HG03175 (cell line): ENCODE results near the gene KRTAP11-1.

Experiments
- ATAC-seq: cut with Tn5 transposase; IDR thresholded peaks from one replicate; pipeline ENCODE4 v1.9.1; 2021; ENCODE audit warnings: mild to moderate bottlenecking, moderate library complexity; ENCODE audit not compliant: unreplicated experiment

Gene KRTAP11-1, protein sequence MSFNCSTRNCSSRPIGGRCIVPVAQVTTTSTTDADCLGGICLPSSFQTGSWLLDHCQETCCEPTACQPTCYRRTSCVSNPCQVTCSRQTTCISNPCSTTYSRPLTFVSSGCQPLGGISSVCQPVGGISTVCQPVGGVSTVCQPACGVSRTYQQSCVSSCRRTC

DNA sequence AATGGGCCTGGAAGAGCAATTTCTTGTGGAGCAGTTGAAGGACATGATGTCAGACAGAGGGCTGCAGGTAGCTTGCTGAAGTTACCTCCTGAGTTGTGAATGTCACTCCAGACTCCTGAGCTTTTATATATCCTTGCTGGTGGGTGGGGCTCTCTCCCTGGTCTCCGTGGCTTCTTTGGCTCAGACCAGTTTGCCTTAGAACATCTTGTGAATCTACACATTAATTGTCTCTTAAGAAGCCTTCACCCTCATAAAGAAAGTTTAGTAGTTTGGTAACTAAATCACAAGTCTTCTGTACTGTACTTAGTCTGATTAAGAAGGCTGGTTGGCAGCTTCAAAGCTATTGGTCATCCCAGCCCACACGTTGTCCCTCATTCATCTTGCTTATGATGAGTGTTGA is at the start of gene KRTAP11-1:
TSS of gene KRTAP11-1 (minus strand) at position 101 of the 400 bp plus-strand sequence. CDS start at position 45, 56 bp downstream.
- ATAC-seq, result no peak

DNA sequence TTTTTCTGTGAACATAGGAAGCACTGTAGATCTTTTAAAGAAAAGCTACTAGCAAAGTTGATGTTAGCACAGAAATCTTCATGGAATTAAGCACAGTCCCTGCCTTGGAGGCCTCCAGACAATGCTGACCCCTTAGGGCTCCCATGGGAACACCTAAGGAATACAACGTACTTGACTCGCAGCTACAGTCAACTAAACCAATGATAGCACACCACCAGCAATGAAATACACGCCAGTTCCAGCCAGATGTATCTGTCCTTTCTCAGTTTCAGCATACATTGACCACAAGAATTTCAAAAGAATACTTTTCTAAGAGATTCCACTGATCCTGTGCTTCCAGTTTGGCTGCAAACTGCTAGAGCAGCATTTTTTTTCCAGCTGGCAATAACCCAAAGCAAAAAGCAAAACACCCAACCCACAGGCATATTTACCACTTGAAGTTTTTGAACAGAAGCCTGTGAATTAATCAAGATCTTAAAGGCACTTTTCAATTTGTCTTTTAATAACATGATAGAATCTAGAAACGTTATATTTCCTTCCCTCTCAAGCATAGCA is 42.8 kb upstream of the KRTAP11-1 start:
- no peak for ATAC-seq

DNA sequence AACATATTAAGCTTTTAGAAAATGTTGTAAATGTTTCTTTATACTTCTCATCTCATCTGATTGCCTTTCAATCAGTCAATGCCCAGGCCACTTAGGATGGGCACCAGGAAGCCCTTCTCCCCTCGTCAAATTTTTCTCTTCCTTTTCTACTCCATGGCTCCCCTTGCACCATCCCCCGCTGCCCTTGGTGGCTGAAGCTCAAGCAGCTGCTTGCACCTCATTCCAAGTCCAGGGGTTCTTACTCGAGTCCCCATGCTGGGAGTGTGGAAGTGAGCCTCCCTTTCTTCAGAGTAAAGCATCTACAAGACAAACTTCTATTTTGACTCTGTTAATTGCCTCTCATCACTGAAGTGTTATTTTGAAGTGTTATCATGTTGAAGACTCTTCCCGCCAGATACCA is 39.7 kb upstream of the KRTAP11-1 start:
- ATAC-seq, result no peak

DNA sequence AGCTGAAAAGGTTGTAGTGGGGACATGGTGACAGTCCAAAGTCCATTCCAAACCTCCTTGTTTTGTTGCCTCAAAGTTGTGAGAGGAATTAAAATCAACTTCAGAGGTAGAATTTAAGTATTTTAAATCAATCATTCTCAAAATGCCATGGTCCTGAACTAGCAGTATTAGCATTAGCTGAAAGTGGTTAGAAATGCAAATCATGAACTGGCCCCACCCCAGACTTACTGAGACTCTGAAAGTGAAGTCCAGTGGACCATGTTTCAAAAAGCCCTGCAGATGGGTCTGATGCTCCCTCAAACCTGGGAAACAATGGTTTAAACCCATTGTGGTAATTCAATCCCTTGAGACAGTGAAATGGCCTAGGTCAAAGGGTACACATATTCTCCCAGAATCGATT is 36.2 kb upstream of the KRTAP11-1 start:
- no peak for ATAC-seq

DNA sequence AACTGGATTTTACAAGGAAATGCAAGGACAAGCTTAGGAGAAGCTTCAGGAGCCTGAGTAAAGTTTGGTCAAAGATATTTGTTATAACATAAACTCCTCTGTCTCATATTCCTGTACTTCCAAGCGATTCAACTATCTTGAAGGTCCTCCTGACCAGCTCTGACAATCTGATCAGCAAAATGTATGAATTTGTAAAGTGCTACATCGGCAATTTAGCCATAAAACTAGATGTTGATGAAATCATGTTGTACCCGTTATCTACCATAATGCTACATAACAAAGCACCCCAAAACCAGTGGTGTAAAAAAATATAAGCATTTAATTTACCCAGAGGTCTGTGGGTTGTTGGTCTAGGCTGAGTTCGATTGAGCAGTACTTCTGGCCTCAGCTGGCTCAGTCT is 19.5 kb upstream of the KRTAP11-1 start:
- ATAC-seq, result no peak

DNA sequence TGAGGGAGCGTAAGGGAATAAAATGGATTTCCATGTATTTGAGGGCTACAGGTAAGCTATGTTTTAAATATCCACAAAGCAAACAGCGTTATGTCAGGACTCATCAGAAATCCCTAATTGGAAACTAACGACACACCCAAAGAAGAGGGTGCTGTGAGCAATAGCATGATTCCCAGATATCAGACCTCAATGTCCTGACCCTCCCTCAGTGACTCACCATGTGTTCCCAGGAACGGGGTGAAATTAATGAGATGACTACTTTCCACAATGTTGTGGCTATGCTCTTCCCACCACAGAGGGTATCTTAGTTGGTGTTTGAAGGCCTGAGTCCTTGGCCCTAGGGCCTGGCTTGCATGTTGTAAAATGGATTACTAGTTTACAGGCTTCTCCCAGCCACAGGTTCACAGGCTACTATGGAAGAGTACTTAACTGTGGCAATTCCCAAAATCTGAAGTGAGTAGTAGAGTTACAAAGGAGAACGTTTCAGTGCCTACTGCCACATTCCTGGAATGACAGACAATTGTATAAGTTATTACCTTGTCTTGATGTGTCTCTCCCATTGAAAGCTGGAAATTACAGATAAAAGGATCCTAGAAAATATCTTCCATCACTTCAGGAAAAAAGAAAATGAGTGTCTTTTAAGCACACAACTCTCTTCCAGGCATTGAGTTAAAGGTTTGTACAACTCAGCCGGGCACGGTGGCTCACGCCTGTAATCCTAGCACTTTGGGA is 1.7 kb upstream of the KRTAP11-1 start:
- no peak for ATAC-seq

DNA sequence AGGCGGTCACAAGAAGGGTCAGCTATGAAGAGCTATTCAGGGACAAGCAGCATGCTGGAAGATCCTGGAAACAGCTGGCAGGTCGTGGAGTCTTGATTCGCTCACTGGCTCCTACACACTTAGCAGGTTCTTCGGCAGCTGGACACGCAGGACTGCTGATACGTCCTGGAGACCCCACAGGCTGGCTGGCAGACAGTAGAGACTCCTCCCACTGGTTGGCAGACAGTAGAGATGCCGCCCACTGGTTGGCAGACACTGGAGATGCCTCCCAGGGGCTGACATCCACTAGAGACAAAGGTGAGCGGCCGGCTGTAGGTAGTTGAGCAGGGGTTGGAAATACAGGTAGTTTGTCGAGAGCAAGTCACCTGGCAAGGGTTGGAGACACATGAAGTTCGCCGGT is 466 bp downstream of the KRTAP11-1 start:
- no peak for ATAC-seq

DNA sequence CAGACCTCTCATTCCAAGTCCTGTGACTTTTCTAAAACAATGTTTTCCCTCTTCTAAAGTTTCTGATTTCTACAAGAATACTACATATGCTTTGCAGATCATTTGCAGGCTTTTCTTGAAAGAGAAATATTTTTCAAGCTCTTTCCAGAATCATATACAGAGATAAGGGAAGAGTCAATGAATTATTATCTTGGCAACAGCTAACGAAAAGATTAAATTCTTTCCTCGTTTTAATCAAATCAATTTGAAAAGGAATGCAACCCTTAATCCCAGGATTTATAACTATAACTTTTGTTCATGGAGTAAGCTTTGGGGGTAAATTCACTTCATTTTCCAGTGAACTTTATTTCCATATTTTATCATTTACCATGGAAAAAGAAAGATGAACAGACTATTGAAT is 6.9 kb downstream of the KRTAP11-1 start:
- no peak for ATAC-seq

DNA sequence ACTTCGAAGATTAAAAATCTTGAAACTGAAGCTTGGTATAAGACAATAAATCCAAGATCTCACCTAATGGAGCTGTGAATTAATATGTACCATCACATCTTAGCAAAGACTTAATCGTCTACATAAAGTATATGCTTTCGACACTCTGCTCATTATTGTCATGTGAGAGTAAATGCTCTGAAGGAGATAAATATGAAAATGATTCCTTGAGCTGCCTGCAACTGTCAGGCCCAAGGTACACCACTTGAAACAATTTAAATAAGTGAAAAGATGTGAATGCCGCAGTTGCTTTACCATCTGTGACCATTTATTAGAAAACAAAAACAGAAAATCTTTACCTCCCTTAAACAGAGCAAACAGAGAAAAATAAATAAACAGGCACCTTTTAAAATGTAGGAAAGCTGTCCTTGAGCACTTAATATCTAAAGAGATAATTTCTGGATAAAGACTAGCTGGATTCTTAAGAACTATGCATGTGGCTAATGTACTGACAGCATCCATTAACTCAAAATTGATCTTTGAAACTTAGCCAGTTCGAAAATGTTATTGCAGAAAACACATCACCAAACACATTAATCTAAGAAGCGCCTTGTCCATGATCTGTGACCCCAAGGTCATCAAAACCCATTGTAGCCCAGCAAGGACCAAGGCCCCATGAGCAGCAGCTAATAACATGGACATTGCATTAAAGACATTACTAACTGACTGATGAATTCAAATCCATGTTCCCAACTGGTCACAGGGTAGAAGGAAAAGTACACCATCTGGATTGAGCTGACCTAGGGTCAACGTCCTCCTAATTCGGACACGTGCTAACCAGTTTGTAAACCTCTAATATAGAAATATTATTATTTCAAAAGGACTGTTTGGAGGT is 33.5 kb downstream of the KRTAP11-1 start:
- no peak for ATAC-seq

DNA sequence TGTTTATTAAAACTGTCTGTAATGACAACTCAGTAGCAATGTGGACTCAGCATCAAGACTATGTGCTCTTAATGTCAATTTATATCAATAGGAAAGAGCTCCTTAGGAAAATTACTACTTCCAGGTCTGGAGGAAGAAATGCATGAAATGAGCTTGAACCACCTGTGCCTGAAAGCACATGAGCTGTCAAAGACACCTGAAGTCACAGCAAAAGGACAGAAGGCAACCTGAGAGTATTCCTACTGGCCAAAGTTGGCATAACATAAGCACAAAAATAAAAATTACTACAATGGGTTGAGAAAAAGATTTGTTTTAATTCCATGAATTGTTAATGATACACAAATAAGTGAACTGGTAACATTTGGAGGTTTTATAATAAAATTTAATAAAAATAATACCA is 38.4 kb downstream of the KRTAP11-1 start:
- no peak for ATAC-seq

DNA sequence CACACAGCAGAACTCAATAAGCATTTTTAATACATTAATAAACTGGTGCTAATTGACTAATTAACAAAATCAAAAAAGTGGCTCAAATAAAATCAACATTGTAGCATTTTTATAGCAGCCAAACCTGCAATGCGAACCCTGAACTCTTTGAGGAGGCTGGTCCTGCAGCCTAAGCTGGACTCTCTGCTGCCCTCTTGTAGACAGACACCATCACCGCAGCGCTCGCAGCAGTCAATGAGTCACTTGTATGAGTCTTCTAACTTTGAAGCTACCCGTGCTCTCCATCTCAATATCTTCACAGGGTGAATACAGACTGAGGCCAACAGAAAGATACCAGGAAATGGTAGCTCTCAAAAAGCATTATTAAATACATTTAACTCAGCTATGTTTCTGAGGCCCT is 42.1 kb downstream of the KRTAP11-1 start:
- ATAC-seq, result no peak

DNA sequence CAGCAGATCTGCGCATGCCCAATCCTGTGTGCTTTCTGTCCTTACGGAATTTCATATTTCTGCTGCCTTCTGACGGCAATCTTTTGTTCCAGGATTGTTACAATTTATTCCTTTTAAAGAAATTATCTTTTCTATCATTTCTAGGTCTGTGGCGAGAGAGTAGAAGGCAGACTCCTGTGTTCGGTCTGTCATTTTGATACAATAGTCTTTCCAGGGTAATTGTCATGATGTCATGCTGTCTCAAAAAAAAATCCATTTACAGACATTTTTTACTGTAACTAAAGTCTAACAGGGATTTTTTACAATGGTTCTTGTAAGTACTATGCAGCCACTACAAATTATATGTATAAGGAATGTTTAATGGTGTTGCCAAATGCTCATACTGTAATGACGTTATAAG is 42.8 kb downstream of the KRTAP11-1 start:
- ATAC-seq, result no peak

DNA sequence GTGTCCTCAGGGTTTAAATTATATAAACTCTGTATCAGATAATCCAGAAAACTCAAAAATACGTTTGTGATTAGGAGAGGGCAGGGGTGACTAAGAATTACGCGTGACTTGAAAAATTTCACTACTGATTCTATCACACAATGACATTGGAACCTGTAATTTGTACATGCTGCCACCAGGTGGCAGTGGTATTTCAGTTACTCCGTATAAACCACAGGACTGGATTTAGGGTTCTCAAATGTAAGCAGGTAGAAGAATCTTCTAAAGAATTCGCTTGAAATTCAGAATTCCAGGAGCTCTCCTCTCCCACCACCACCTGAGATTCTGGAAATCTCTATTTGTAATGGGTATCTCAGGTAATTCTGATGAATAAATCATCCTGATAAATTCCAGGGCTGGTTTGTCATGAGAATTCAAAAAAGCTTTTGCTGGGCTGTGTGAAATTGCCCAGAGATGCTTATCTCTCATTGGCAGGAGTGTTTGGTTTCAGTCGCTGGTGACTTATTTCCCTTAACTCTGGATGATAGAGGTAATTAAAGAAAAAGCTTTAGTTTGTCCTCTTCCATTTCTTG is 50.1 kb downstream of the KRTAP11-1 start:
- ATAC-seq, result no peak
